Measurements from ENCODE around the gene PYM1.
"Not testable (repeated sequence)": the region's sequence is repeated elsewhere in the genome, so short reads cannot be mapped to it uniquely, and the experiment has no call there.

PYM1 gene

GRCh38 chr12:55938826-55939501 lies 11.3 kb upstream of the PYM1 start:
- no peak for DNase-seq

- DNase-seq: no peak
Observed at GRCh38 chr12:55937981-55938380, 10.3 kb upstream of the PYM1 start.

- DNase-seq: peak; percentile 14
Observed at GRCh38 chr12:55935738-55936151, 8.1 kb upstream of the PYM1 start.

GRCh38 chr12:55934773-55935172 lies 7.1 kb upstream of the PYM1 start:
- no peak for DNase-seq

GRCh38 chr12:55933799-55934742 lies 6.4 kb upstream of the PYM1 start:
- DNase-seq: no peak

- DNase-seq: no peak
Observed at GRCh38 chr12:55933169-55933798, 5.6 kb upstream of the PYM1 start.

- peak; percentile 51 for DNase-seq
Observed at GRCh38 chr12:55932551-55932910, 4.8 kb upstream of the PYM1 start.

GRCh38 chr12:55931780-55932550 lies 4.3 kb upstream of the PYM1 start:
- peak; percentile 18 for DNase-seq

GRCh38 chr12:55931317-55931779 lies 3.7 kb upstream of the PYM1 start:
- DNase-seq: no peak

- DNase-seq: peak; percentile 77
Observed at GRCh38 chr12:55930771-55931316, 3.1 kb upstream of the PYM1 start, which contains the start of gene DGKA. TSS of gene DGKA (plus strand) at chr12:55931162. CDS start at chr12:55936504, 5,342 bp downstream.

GRCh38 chr12:55929306-55929791 lies 1.7 kb upstream of the PYM1 start:
- peak; percentile 90 for DNase-seq

- DNase-seq: peak; percentile 89
Observed at GRCh38 chr12:55926738-55927587, 731 bp downstream of the PYM1 start.

- DNase-seq: no peak
Observed at GRCh38 chr12:55925870-55926737, 1.6 kb downstream of the PYM1 start.

GRCh38 chr12:55925371-55925770 lies 2.3 kb downstream of the PYM1 start:
- no peak for DNase-seq

- DNase-seq: not testable (repeated sequence)
Observed at GRCh38 chr12:55923648-55924047, 4.0 kb downstream of the PYM1 start.

GRCh38 chr12:55922126-55922525 lies 5.6 kb downstream of the PYM1 start:
- no peak for DNase-seq

GRCh38 chr12:55919032-55919431 lies 8.7 kb downstream of the PYM1 start:
- not testable (repeated sequence) for DNase-seq

- no peak for DNase-seq
Observed at GRCh38 chr12:55915482-55915859, 12.2 kb downstream of the PYM1 start.

- DNase-seq: no peak
Observed at GRCh38 chr12:55912908-55913307, 14.8 kb downstream of the PYM1 start.

GRCh38 chr12:55909513-55909884 lies 18.2 kb downstream of the PYM1 start:
- no peak for DNase-seq
